AG04449 (cell line): Measurements from ENCODE around the gene POLA2.
"Not testable (repeated sequence)": the region's sequence is repeated elsewhere in the genome, so short reads cannot be mapped to it uniquely, and the experiment has no call there.

Experiments used
- CTCF ChIA-PET: fragments of 350-600 bp; formaldehyde crosslinking; extraction: SDS; loops from one replicate; lab custom pipeline; 2021; ENCODE audit warnings: antibody characterized with exemption; lab: Yijun Ruan, JAX
- POLR2A ChIA-PET: fragments of 400-600, 350-600 bp; formaldehyde crosslinking; extraction: SDS; loops from one replicate; lab custom pipeline; 2020; ENCODE audit warnings: antibody characterized with exemption, inconsistent platforms; lab: Yijun Ruan, JAX
- DNase-seq: peaks from one replicate; pipeline ENCODE4 v3.0.0-alpha.2; 2010; ENCODE audit warnings: low read depth, low spot score
- H3K4me3 ChIP-seq: 2 replicates; pipeline ENCODE4 v1.5.1; 2011; ENCODE audit warnings: low read depth, mild to moderate bottlenecking, control low read depth, low read length
- TF ChIP-seq, protein P1 (sequence below): IDR thresholded peaks from one replicate; pipeline ENCODE4 v1.5.1; 2011; ENCODE audit warnings: mild to moderate bottlenecking, moderate library complexity, low read length, control low read depth, inconsistent platforms; ENCODE audit not compliant: insufficient read depth; ENCODE audit errors: missing control alignments

The POLA2 gene

DNA sequence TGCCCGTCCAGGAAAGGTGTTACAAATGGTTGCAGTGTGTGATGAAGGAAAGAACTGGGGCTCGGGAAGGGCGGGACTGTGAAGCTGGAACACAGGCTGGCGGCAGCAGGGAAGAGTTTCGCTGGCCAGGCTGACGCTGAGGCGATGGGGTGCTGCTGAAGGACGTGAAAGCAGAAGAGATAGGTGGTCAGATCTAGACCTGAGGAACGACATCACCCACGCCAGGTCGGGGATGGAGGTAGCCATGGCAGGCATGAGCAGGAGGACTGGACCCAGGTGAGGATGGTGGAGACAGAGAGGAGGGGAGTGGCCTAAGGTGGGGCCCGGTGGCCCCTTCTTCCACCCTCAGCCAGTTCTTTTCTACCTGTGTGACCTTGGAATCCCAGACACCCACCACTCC lies 62.1 kb downstream of the POLA2 start:
- POLR2A ChIA-PET, result interaction anchor here (1.0 kb wide), 1 partner anchor 10 kb away, joined by 4 read pairs; the partner anchor contains the start of gene DPF2
- TF ChIP-seq, protein P1, sequence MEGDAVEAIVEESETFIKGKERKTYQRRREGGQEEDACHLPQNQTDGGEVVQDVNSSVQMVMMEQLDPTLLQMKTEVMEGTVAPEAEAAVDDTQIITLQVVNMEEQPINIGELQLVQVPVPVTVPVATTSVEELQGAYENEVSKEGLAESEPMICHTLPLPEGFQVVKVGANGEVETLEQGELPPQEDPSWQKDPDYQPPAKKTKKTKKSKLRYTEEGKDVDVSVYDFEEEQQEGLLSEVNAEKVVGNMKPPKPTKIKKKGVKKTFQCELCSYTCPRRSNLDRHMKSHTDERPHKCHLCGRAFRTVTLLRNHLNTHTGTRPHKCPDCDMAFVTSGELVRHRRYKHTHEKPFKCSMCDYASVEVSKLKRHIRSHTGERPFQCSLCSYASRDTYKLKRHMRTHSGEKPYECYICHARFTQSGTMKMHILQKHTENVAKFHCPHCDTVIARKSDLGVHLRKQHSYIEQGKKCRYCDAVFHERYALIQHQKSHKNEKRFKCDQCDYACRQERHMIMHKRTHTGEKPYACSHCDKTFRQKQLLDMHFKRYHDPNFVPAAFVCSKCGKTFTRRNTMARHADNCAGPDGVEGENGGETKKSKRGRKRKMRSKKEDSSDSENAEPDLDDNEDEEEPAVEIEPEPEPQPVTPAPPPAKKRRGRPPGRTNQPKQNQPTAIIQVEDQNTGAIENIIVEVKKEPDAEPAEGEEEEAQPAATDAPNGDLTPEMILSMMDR, result no peak
- CTCF ChIA-PET, result interaction anchor here (12.0 to 34.5 kb wide), 3 partner anchors 6 to 40 kb away, joined by 359 to 1993 read pairs (median 359); partner anchors contain the start of genes CDC42EP2, DPF2 and POLA2

DNA sequence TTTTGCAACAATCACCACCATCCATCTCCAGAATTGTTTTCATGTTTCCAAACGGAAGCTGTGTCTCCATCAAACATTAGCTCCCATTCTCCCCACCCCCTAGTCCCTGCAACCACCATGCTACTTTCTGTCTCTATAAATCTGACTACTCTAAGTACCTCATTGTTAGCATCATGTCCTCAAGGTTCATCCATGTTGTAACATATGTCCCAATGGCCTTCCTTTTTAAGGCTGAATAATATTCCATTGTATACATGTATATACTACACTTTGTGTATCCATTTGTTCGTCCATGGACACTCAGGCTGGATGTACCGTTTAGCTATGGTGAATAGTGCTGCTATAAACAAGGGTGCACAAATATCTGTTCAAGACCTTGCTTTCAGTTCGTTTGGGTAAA lies 63.7 kb downstream of the POLA2 start:
- ChIA-PET CTCF (interaction anchor here (0.6 to 34.5 kb wide), 3 partner anchors 9 to 77 kb away, joined by 4 to 1993 read pairs (median 359); partner anchors contain the start of genes CDC42EP2 and POLA2), POLR2A (interaction anchor here (1.4 kb wide), 1 partner anchor 9 kb away, joined by 4 read pairs; no protein-coding TSS in a partner anchor)
- TF ChIP-seq, protein P1, result no peak
- no peak overlapping the region for H3K4me3 ChIP-seq
- DNase-seq, result no peak

More for the DNA sequence above, 62.1 kb downstream of the POLA2 start:
- no peak for DNase-seq
- no peak overlapping the region for H3K4me3 ChIP-seq

DNA sequence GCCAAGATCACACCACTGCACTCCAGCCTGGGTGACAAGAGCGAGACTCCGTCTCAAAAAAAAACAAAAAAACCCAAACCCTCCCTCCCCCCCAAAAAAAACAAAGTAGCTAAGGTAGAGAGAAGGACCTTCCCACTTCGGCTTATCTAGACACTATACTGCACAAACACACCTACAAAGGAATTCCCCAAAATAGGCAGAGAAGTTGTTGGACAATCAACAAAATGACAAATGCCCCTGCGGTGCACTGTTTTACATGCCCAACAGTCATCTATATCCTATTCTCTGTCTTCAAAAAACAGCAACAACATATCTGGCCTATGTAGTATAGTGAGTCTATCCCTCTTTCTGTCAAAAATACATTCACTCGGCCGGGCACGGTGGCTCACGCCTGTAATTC lies 65.3 kb downstream of the POLA2 start:
- ChIA-PET CTCF (interaction anchor here (12.0 to 34.5 kb wide), 2 partner anchors 10 to 43 kb away, joined by 359 to 1993 read pairs; partner anchors contain the start of genes CDC42EP2 and POLA2), POLR2A (no interaction called here)
- no peak for DNase-seq
- H3K4me3 ChIP-seq, result no peak overlapping the region
- TF ChIP-seq, protein P1, result no peak

DNA sequence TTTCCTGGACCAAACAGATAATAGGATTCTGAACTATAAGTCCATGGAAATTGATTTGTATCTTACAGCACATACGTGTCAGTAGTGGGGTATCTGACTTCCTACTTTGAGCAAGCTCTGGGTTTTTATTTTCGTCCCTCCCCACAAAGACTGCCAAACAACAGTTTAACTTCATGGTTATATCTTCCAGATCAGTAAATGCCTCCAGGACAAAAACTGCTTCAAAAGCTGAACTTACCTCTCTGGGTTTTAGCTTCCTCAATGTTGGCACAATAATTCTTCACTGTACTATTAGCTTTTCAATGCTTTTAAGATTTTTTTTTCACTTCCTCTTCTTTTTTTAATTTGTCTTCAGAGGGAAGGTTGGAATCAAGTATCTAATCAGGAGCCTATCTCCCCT lies 67.7 kb downstream of the POLA2 start:
- TF ChIP-seq, protein P1, result no peak
- CTCF ChIA-PET, result interaction anchor here (0.6 to 34.5 kb wide), 31 partner anchors 12 to 636 kb away, joined by 3 to 1993 read pairs (median 5); partner anchors contain the start of genes CAPN1, CDC42EP2, FRMD8 and POLA2
- no peak overlapping the region for H3K4me3 ChIP-seq
- POLR2A ChIA-PET, result interaction anchor here (0.6 to 1.9 kb wide), 7 partner anchors 13 to 94 kb away, joined by 3 to 11 read pairs (median 4); partner anchors contain the start of gene NEAT1
- DNase-seq, result no peak

DNA sequence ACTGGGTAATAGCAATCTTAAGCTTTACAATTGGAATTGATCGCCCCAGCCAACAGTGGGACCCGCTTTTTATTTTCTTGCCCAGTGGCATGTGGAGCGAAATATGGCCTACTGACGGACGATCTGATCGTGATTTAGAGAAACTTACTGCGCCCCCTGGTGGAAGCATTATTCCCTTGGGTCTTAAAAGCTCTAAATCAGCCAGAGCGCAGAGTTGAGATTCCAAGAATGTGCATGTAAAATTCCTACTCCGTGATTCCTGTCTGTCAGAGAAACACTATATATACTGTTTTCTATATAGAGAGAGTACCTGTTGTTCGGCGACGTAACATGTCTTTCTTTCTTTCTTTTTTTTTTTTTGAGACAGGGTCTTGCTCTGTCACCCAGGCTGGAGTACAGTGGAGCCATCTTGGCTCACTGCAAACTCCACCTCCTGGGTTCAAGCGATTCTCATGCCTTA lies 68.2 kb downstream of the POLA2 start:
- POLR2A ChIA-PET, result interaction anchor here (0.6 to 1.9 kb wide), 7 partner anchors 13 to 93 kb away, joined by 3 to 11 read pairs (median 4); partner anchors contain the start of gene NEAT1

DNA sequence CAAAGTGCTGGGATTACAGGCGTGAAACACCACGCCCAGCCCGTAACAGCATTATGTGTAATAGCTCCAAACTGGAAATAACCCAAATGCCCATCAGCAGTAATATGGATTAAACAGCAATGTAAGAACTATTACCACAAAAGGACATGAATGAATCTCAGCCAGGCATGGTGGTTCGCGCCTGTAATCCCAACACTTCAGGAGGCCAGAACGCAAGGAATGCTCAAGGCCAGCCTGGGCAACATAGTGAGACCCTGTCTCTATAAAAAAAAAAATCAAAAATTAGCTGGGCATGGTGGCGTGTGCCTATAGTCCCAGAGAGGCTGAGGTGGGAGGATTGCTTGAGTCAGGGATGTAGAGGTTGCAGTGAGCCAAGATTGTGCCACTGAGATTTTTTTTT lies 68.8 kb downstream of the POLA2 start:
- ChIA-PET CTCF (interaction anchor here (0.9 to 34.5 kb wide), 21 partner anchors 11 to 405 kb away, joined by 3 to 1993 read pairs (median 6); partner anchors contain the start of genes CAPN1, CDC42EP2, FRMD8 and POLA2), POLR2A (interaction anchor here (0.9 to 1.9 kb wide), 5 partner anchors 14 to 93 kb away, joined by 3 to 11 read pairs (median 4); partner anchors contain the start of gene NEAT1)
- DNase-seq, result no peak
- no peak overlapping the region for H3K4me3 ChIP-seq
- TF ChIP-seq, protein P1, result no peak

More for the DNA sequence above, 68.2 kb downstream of the POLA2 start:
- DNase-seq, result peak; percentile 61
- CTCF ChIA-PET, result interaction anchor here (0.6 to 34.5 kb wide), 32 partner anchors 11 to 404 kb away, joined by 3 to 1993 read pairs (median 5); partner anchors contain the start of genes CAPN1, CDC42EP2, FRMD8 and POLA2
- H3K4me3 ChIP-seq, result no peak overlapping the region
- TF ChIP-seq, protein P1, result peak; percentile 66

DNA sequence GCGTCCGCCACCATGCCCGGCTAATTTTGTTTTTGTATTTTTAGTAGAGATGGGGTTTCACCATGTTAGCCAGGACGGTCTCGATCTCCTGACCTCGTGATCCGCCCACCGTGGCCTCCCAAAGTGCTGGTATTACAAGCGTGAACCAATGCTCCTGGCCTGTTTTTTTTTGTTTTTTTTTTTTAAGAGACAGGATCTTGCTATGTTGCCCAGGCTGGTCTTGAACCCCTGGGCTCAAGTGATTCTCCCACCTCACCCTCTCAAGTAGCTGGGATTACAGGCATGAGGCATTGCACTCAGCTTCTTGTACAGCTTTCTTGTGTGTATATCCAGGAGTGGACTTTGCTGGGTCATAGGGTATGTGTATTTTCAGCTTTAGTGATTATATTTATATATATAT lies 70.8 kb downstream of the POLA2 start:
- H3K4me3 ChIP-seq, DNase-seq: not testable (repeated sequence)
- POLR2A ChIA-PET, result interaction anchor here (1.3 to 1.5 kb wide), 2 partner anchors 17 to 58 kb away, joined by 5 to 7 read pairs; partner anchors contain the start of gene CDC42EP2
- CTCF ChIA-PET, result interaction anchor here (1.0 to 34.5 kb wide), 5 partner anchors 16 to 107 kb away, joined by 3 to 1993 read pairs (median 102); partner anchors contain the start of genes CDC42EP2 and POLA2
